HEK293 (cell line): ENCODE measurements around the gene S100A16.
A peak's percentile ranks its signal among the peaks of the same experiment; 100 is the strongest.

ENCODE experiments used
- HOXA7 ChIP-seq: sonication (generic); formaldehyde crosslinking; IDR thresholded peaks from 2 replicates; pipeline ENCODE4 v1.8.1; 2022; ENCODE audit warnings: missing genetic modification reagents, borderline replicate concordance
- HOXC10 ChIP-seq: sonication (generic); formaldehyde crosslinking; IDR thresholded peaks from 2 replicates; pipeline ENCODE4 v1.8.1; 2023; ENCODE audit warnings: mild to moderate bottlenecking, missing genetic modification reagents
- IKZF3 ChIP-seq: fragments of 450-650 bp; IDR thresholded peaks from 2 replicates; pipeline ENCODE4 v1.5.0; 2018; ENCODE audit warnings: missing biosample characterization, mild to moderate bottlenecking, missing genetic modification characterization, moderate library complexity
- KLF7 ChIP-seq: fragments of 450-650 bp; formaldehyde crosslinking; IDR thresholded peaks from 2 replicates; pipeline ENCODE4 v1.5.1; 2016; ENCODE audit warnings: missing biosample characterization, missing genetic modification characterization, borderline replicate concordance
- OSR2 ChIP-seq: fragments of 450-650 bp; formaldehyde crosslinking; IDR thresholded peaks from 2 replicates; pipeline ENCODE4 v1.5.1; 2016; ENCODE audit warnings: missing biosample characterization, missing genetic modification characterization
- SCRT1 ChIP-seq: fragments of 450-650 bp; formaldehyde crosslinking; IDR thresholded peaks from 2 replicates; pipeline ENCODE4 v1.5.1; 2016; ENCODE audit warnings: missing biosample characterization, missing genetic modification characterization, borderline replicate concordance
- SP7 ChIP-seq: fragments of 450-650 bp; formaldehyde crosslinking; IDR thresholded peaks from 2 replicates; pipeline ENCODE4 v1.5.1; 2016; ENCODE audit warnings: missing biosample characterization, missing genetic modification characterization
- ZFP3 ChIP-seq: fragments of 450-650 bp; formaldehyde crosslinking; IDR thresholded peaks from 2 replicates; pipeline ENCODE4 v1.5.1; 2016; ENCODE audit warnings: low read depth, missing biosample characterization, missing genetic modification characterization
- ZNF184 ChIP-seq: fragments of 450-650 bp; IDR thresholded peaks from 2 replicates; pipeline ENCODE4 v1.5.1; 2018; ENCODE audit warnings: missing biosample characterization, mild to moderate bottlenecking, missing genetic modification characterization
- ZNF280D ChIP-seq: fragments of 450-650 bp; formaldehyde crosslinking; IDR thresholded peaks from 2 replicates; pipeline ENCODE4 v1.5.1; 2016; ENCODE audit warnings: missing biosample characterization, missing genetic modification characterization
- ZNF350 ChIP-seq: fragments of 450-650 bp; formaldehyde crosslinking; IDR thresholded peaks from 2 replicates; pipeline ENCODE4 v1.5.0; 2017; ENCODE audit warnings: missing biosample characterization, mild to moderate bottlenecking, missing genetic modification characterization
- ZNF366 ChIP-seq: fragments of 450-650 bp; formaldehyde crosslinking; conservative IDR thresholded peaks from 2 replicates; pipeline ENCODE4 v1.5.1; 2016; ENCODE audit warnings: missing biosample characterization, missing genetic modification characterization
- ZNF398 ChIP-seq: fragments of 450-650 bp; formaldehyde crosslinking; IDR thresholded peaks from 2 replicates; pipeline ENCODE4 v1.5.1; 2017; ENCODE audit warnings: missing biosample characterization, missing genetic modification characterization
- ZNF404 ChIP-seq: fragments of 450-650 bp; formaldehyde crosslinking; IDR thresholded peaks from 2 replicates; pipeline ENCODE4 v1.5.1; 2017; ENCODE audit warnings: missing biosample characterization, missing genetic modification characterization
- ZNF521 ChIP-seq: fragments of 450-650 bp; formaldehyde crosslinking; IDR thresholded peaks from 2 replicates; pipeline ENCODE4 v1.5.1; 2017; ENCODE audit warnings: missing biosample characterization, mild to moderate bottlenecking, missing genetic modification characterization
- ZNF555 ChIP-seq: fragments of 450-650 bp; formaldehyde crosslinking; conservative IDR thresholded peaks from 2 replicates; pipeline ENCODE4 v1.5.1; 2017; ENCODE audit warnings: missing biosample characterization, mild to moderate bottlenecking, missing genetic modification characterization, inconsistent platforms
- ZNF621 ChIP-seq: fragments of 450-650 bp; formaldehyde crosslinking; IDR thresholded peaks from 2 replicates; pipeline ENCODE4 v1.5.1; 2017; ENCODE audit warnings: missing biosample characterization, missing genetic modification characterization
- ZNF677 ChIP-seq: fragments of 450-650 bp; IDR thresholded peaks from 2 replicates; pipeline ENCODE4 v1.5.0; 2018; ENCODE audit warnings: missing biosample characterization, mild to moderate bottlenecking, missing genetic modification characterization, moderate library complexity
- ZNF843 ChIP-seq: fragments of 450-650 bp; formaldehyde crosslinking; IDR thresholded peaks from 2 replicates; pipeline ENCODE4 v1.5.1; 2016; ENCODE audit warnings: missing biosample characterization, missing genetic modification characterization
- TF ChIP-seq, protein P1 (sequence below): fragments of 450-650 bp; formaldehyde crosslinking; IDR thresholded peaks from 2 replicates; pipeline ENCODE4 v1.5.1; 2016; ENCODE audit warnings: missing biosample characterization, missing genetic modification characterization
- TF ChIP-seq, protein P2 (sequence below): fragments of 450-650 bp; formaldehyde crosslinking; IDR thresholded peaks from 2 replicates; pipeline ENCODE4 v1.5.1; 2016; ENCODE audit warnings: missing biosample characterization, missing genetic modification characterization
- TF ChIP-seq, protein P3 (sequence below): fragments of 450-650 bp; formaldehyde crosslinking; IDR thresholded peaks from 2 replicates; pipeline ENCODE4 v1.5.1; 2017; ENCODE audit warnings: missing biosample characterization, mild to moderate bottlenecking, missing genetic modification characterization, moderate library complexity
- TF ChIP-seq, protein P4 (sequence below): fragments of 450-650 bp; formaldehyde crosslinking; IDR thresholded peaks from 2 replicates; pipeline ENCODE4 v1.5.1; 2016; ENCODE audit warnings: missing biosample characterization, missing genetic modification characterization
- TF ChIP-seq, protein P5 (sequence below): fragments of 450-650 bp; formaldehyde crosslinking; IDR thresholded peaks from 2 replicates; pipeline ENCODE4 v1.5.1; 2017; ENCODE audit warnings: missing biosample characterization, missing genetic modification characterization

S100A16 gene

GRCh38 chr1:153658400-153659174 lies 45.6 kb upstream of the S100A16 start, which contains the start of gene SNAPIN (continued):
- TF ChIP-seq, protein P1, sequence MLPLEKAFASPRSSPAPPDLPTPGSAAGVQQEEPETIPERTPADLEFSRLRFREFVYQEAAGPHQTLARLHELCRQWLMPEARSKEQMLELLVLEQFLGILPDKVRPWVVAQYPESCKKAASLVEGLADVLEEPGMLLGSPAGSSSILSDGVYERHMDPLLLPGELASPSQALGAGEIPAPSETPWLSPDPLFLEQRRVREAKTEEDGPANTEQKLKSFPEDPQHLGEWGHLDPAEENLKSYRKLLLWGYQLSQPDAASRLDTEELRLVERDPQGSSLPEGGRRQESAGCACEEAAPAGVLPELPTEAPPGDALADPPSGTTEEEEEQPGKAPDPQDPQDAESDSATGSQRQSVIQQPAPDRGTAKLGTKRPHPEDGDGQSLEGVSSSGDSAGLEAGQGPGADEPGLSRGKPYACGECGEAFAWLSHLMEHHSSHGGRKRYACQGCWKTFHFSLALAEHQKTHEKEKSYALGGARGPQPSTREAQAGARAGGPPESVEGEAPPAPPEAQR (tag by site-specific recombination), result no peak
- TF ChIP-seq ZNF404, result no peak
- TF ChIP-seq ZNF398 (tag by site-specific recombination), result peak; percentile 26
- no peak; the same call in 1 of the 2 replicates for TF ChIP-seq KLF7 (tag by site-specific recombination)
- no peak for TF ChIP-seq ZNF366 (tag by site-specific recombination)
- TF ChIP-seq, protein P2, sequence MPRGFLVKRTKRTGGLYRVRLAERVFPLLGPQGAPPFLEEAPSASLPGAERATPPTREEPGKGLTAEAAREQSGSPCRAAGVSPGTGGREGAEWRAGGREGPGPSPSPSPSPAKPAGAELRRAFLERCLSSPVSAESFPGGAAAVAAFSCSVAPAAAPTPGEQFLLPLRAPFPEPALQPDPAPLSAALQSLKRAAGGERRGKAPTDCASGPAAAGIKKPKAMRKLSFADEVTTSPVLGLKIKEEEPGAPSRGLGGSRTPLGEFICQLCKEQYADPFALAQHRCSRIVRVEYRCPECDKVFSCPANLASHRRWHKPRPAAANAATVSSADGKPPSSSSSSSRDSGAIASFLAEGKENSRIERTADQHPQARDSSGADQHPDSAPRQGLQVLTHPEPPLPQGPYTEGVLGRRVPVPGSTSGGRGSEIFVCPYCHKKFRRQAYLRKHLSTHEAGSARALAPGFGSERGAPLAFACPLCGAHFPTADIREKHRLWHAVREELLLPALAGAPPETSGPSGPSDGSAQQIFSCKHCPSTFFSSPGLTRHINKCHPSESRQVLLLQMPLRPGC (tag by site-specific recombination), result no peak
- no peak for TF ChIP-seq ZNF521 (tag by site-specific recombination)
- TF ChIP-seq ZNF350, result no peak
- TF ChIP-seq, protein P3, sequence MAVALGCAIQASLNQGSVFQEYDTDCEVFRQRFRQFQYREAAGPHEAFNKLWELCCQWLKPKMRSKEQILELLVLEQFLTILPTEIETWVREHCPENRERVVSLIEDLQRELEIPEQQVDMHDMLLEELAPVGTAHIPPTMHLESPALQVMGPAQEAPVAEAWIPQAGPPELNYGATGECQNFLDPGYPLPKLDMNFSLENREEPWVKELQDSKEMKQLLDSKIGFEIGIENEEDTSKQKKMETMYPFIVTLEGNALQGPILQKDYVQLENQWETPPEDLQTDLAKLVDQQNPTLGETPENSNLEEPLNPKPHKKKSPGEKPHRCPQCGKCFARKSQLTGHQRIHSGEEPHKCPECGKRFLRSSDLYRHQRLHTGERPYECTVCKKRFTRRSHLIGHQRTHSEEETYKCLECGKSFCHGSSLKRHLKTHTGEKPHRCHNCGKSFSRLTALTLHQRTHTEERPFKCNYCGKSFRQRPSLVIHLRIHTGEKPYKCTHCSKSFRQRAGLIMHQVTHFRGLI (tag by site-specific recombination), result no peak
- TF ChIP-seq ZFP3 (tag by site-specific recombination), result no peak
- TF ChIP-seq ZNF843 (tag by site-specific recombination), result no peak; the same call in 1 of the 2 replicates
- TF ChIP-seq HOXA7 (CRISPR knock-in tag), result no peak
- TF ChIP-seq ZNF555 (tag by site-specific recombination), result no peak
- TF ChIP-seq, protein P4, sequence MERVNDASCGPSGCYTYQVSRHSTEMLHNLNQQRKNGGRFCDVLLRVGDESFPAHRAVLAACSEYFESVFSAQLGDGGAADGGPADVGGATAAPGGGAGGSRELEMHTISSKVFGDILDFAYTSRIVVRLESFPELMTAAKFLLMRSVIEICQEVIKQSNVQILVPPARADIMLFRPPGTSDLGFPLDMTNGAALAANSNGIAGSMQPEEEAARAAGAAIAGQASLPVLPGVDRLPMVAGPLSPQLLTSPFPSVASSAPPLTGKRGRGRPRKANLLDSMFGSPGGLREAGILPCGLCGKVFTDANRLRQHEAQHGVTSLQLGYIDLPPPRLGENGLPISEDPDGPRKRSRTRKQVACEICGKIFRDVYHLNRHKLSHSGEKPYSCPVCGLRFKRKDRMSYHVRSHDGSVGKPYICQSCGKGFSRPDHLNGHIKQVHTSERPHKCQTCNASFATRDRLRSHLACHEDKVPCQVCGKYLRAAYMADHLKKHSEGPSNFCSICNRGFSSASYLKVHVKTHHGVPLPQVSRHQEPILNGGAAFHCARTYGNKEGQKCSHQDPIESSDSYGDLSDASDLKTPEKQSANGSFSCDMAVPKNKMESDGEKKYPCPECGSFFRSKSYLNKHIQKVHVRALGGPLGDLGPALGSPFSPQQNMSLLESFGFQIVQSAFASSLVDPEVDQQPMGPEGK (tag by site-specific recombination), result peak; percentile 95
- TF ChIP-seq, protein P5, sequence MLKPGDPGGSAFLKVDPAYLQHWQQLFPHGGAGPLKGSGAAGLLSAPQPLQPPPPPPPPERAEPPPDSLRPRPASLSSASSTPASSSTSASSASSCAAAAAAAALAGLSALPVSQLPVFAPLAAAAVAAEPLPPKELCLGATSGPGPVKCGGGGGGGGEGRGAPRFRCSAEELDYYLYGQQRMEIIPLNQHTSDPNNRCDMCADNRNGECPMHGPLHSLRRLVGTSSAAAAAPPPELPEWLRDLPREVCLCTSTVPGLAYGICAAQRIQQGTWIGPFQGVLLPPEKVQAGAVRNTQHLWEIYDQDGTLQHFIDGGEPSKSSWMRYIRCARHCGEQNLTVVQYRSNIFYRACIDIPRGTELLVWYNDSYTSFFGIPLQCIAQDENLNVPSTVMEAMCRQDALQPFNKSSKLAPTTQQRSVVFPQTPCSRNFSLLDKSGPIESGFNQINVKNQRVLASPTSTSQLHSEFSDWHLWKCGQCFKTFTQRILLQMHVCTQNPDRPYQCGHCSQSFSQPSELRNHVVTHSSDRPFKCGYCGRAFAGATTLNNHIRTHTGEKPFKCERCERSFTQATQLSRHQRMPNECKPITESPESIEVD (tag by site-specific recombination), result no peak
- peak; percentile 63; the same call in 1 of the 2 replicates for TF ChIP-seq SP7 (tag by site-specific recombination)
- no peak for TF ChIP-seq HOXC10 (CRISPR knock-in tag)
- TF ChIP-seq IKZF3 (tag by site-specific recombination), result no peak
- TF ChIP-seq SCRT1, result 0 out of 2 replicates have a peak, but pooled peaks have one; percentile 7
- TF ChIP-seq ZNF677 (tag by site-specific recombination), result no peak
- no peak for TF ChIP-seq ZNF184 (tag by site-specific recombination)
- no peak for TF ChIP-seq ZNF280D (tag by site-specific recombination)
- TF ChIP-seq OSR2 (tag by site-specific recombination), result no peak
- no peak for TF ChIP-seq ZNF621 (tag by site-specific recombination)
